Mucosa of descending colon (tissue), 3 donors: ENCODE results near the gene TM4SF20. TPM values are rescaled to one million over a fixed set of nuclear protein-coding genes. Genes with fewer than 3 reads are reported as not detected.

Source experiments
- ATAC-seq: fragments of 200-7000 bp; cut with Tn5 transposase; one replicate; pipeline ENCODE4 v1.9.1; 2020; ENCODE audit warnings: mild to moderate bottlenecking, moderate library complexity
- DNase-seq, 3 donors: peaks; one replicate each; pipeline ENCODE4 v3.0.0-alpha.2; 2020
- H3K36me3 ChIP-seq: fragments of 200-600 bp; one replicate; pipeline ENCODE4 v1.8.0; 2021; ENCODE audit warnings: low read depth, mild to moderate bottlenecking
- H3K4me1 ChIP-seq: fragments of 200-600 bp; one replicate; pipeline ENCODE4 v1.8.0; 2021; ENCODE audit warnings: low read depth, mild to moderate bottlenecking
- H3K4me3 ChIP-seq: fragments of 200-600 bp; one replicate; pipeline ENCODE4 v1.8.0; 2021; ENCODE audit warnings: mild to moderate bottlenecking
- H3K9me3 ChIP-seq: fragments of 200-600 bp; one replicate; pipeline ENCODE4 v1.8.0; 2021; ENCODE audit warnings: mild to moderate bottlenecking
- intact Hi-C, 2 donors: fragments of 100-400 bp; cut with DNase I in 1 of 2; cut with micrococcal nuclease in 1 of 2; formaldehyde crosslinking; loops; one replicate each; pipeline versions ENCODE4 v1.11.0 to v1.11.1; 2022; cut with DNase I, micrococcal nuclease
- total RNA-seq, 3 donors: library from RNA; stranded (reverse); fragmentation: NEBNext Ultra II Directional in 2 of 3; extraction: Animal tissue kit (Norgen Biotek cat#: 25700) in 2 of 3; gene quantifications; one replicate each; pipeline versions ENCODE4 v1.2.1 to v1.2.4, GENCODE V29; 2021 to 2023
- TF ChIP-seq, protein P1 (sequence below): fragments of 200-600 bp; IDR thresholded peaks from one replicate; pipeline ENCODE4 v1.8.0; 2022; ENCODE audit warnings: antibody characterized with exemption, mild to moderate bottlenecking
- donor health status: DM: no; HTN: no; CAD: no; lungs with moderate emphysema.
- donor health status: DM: no; HTN: no; CAD: no.
- donor health status: DM: no; HTN: yes; CAD: no.

The TM4SF20 gene
- total RNA-seq, 3 donors from 2014 or later = 3.9 to 12.6 (median 9.1) TPM

- Histone ChIP-seq H3K9me3 (no peaks in the 10 kb centered on the region), H3K36me3 (no peaks in the 10 kb centered on the region), H3K4me1 (no peaks in the 10 kb centered on the region), H3K4me3 (no peak overlapping the region)
- DNase-seq = no peak
- no peak for ATAC-seq
- intact Hi-C loops = no loop called here
- TF ChIP-seq, protein P1, sequence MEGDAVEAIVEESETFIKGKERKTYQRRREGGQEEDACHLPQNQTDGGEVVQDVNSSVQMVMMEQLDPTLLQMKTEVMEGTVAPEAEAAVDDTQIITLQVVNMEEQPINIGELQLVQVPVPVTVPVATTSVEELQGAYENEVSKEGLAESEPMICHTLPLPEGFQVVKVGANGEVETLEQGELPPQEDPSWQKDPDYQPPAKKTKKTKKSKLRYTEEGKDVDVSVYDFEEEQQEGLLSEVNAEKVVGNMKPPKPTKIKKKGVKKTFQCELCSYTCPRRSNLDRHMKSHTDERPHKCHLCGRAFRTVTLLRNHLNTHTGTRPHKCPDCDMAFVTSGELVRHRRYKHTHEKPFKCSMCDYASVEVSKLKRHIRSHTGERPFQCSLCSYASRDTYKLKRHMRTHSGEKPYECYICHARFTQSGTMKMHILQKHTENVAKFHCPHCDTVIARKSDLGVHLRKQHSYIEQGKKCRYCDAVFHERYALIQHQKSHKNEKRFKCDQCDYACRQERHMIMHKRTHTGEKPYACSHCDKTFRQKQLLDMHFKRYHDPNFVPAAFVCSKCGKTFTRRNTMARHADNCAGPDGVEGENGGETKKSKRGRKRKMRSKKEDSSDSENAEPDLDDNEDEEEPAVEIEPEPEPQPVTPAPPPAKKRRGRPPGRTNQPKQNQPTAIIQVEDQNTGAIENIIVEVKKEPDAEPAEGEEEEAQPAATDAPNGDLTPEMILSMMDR = no peak
Observed at GRCh38 chr2:227411320-227411989, 32.3 kb upstream of the TM4SF20 start.

DNA sequence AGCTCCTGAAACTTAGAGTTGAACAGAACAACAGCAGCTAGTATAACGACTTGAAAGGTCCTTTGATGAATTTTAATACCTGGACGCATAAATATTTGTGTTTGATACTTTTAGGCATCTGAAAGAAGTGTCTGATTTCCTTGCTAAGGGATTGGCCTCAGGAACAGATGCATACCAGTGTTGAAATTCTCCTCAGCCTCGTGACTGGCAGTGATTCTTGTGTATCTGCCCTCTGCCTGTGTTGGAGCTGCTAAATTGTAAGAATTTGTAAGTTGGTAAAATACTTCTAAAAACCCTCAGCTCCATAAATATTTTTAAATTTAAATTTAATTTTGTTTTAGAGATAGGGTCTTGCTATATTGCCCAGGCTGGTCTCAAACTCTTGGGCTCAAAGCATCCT lies 31.1 kb upstream of the TM4SF20 start:
- intact Hi-C loops = no loop called here
- H3K36me3 ChIP-seq = no peaks in the 10 kb centered on the region
- no peak overlapping the region for H3K4me3 ChIP-seq
- H3K4me1 ChIP-seq = peaks cover 3% of the 10 kb centered on the region
- ATAC-seq (no peak), DNase-seq (no peak)
- TF ChIP-seq, protein P1 = no peak
- no peaks in the 10 kb centered on the region for H3K9me3 ChIP-seq

DNA sequence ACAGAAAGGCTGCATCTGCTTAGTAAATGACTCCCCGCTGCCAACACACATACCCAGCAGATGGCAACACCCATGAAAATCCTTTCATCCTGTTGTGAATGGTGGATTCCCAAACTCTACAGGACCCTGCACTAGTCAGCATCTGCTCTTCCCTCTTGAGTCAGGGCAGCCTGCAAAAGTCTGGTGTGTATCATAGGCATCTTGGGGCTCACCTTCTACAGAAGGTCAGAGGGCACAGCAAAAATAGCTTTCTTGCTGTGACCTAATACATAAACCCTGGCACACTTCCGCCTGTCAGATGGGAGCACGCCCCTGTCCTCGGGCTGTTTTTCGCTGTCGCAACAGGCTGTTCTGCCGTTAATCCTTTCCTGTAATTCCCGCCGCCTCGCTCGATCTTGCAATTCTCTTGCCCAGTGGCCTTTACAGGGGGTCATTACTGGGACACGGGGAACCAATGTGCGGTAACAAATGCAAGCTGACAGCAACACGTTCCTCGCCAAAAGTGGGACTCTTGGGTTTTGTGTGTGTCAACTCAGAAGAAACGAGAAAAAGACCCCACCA lies 28.6 kb upstream of the TM4SF20 start:
- ATAC-seq = no peak
- TF ChIP-seq, protein P1 = no peak
- peak in 1 of 3 donors; percentile 65 for DNase-seq
- H3K4me3 ChIP-seq = no peak overlapping the region
- intact Hi-C loops = no loop called here
- H3K9me3 ChIP-seq = no peaks in the 10 kb centered on the region
- H3K36me3 ChIP-seq = no peaks in the 10 kb centered on the region
- H3K4me1 ChIP-seq = peaks cover 3% of the 10 kb centered on the region

DNA sequence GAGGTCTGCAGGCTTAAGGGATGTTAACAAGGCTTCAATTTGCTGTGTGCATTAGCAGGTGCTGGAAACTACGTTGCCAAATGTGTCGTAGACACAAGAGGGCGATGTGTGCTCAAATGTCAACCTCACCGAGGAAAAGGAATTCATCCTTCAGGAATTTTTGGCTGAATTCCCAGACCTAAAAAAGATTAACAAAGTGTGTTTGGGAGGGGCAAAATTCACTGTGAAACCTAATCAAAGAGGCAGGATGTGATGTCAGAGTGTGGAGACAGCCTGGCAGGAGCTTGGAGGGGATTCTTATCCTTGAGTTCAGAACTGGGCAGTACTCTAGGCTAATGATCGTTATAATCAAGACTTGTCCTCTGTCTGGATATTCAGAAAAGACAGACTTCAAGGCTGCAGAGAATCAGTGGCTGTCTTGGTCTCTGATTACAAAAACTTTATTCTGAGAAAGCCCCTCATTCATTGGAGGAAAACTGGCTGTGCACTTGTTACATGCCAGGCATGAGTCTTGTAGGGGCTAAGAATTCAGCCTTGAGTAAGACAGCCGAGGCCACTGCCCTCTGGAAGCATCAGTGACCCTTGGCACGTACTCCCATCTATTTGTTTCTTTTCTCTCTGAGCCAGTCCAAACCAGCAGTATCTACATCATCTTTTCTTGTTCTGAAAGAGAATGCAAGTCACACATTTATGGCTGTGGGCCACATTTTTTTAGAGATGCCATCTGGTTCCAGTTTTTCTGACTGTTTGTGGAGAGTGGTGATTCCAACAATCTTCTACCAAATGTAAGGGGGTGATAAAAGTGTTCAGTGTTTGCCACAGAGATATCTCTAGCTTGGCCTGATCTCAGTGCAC lies 27.3 kb upstream of the TM4SF20 start:
- Histone ChIP-seq H3K36me3 (no peaks in the 10 kb centered on the region), H3K4me3 (no peak overlapping the region), H3K9me3 (no peaks in the 10 kb centered on the region), H3K4me1 (peaks cover 3% of the 10 kb centered on the region)
- ATAC-seq = peak; percentile 92
- intact Hi-C loops = no loop called here
- DNase-seq = peak in 2 of 3 donors; percentile 59 to 84
- TF ChIP-seq, protein P1 = peak; percentile 49

DNA sequence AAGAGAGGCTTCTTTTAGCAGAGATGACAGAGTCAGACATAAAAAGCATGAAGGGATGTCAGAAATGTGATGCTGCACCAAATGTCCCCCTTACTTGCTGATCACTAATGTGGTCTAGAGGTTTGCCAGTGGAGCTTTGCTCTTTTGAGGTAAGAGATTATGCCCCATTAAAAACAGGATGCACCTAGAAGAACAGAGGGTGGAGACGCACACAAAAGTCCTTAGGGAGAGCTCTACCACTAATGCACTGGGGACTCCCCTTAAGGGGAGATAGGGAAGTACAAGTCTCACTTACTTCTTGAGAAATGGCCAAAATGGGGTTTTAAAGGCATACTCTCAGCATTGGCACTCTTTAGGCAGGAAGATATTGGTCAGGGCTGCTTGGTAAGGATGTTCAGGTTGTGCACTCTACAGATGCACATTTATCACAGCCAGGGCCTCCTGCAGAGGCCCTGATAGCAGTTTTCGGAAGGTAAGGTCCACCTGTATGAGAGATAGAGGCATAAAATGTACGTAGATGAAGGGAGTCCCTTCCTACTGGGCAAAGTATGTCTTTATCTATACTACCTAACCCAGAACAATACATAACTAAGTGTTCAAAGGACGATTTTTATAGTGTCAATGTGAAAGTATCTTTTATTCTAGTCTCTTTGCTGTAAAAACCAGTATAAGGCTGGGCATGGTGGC lies 25.6 kb upstream of the TM4SF20 start:
- TF ChIP-seq, protein P1 = no peak
- Histone ChIP-seq H3K9me3 (no peaks in the 10 kb centered on the region), H3K4me3 (no peak overlapping the region), H3K36me3 (no peaks in the 10 kb centered on the region), H3K4me1 (peaks cover 3% of the 10 kb centered on the region)
- DNase-seq = no peak
- ATAC-seq = peak; percentile 4
- intact Hi-C loops = no loop called here
